ENCODE data around the gene BCAM.
"Not testable (repeated sequence)": the region's sequence is repeated elsewhere in the genome, so short reads cannot be mapped to it uniquely, and the experiment has no call there.

Gene BCAM

GRCh38 chr19:44808463-44809371 is at the start of gene BCAM:
Gene BCAM (plus strand): TSS chr19:44809103. CDS start chr19:44809125, 22 bp downstream.
- peak; percentile 90 for DNase-seq (ENCODE audit: low spot score)

GRCh38 chr19:44762038-44762437 is 46.9 kb upstream of the BCAM start:
- DNase-seq (ENCODE audit: low spot score) = peak; percentile 10

GRCh38 chr19:44765033-44765948 is 43.6 kb upstream of the BCAM start:
- DNase-seq (ENCODE audit: low spot score) = no peak

GRCh38 chr19:44765949-44766335 is 43.0 kb upstream of the BCAM start:
- no peak for DNase-seq (ENCODE audit: low spot score)

GRCh38 chr19:44767295-44768180 is 41.4 kb upstream of the BCAM start:
- DNase-seq (ENCODE audit: low spot score) = no peak

GRCh38 chr19:44770550-44771257 is 38.2 kb upstream of the BCAM start:
- peak; percentile 97 for DNase-seq (ENCODE audit: low spot score)

GRCh38 chr19:44772144-44772543 is 36.8 kb upstream of the BCAM start:
- not testable (repeated sequence) for DNase-seq (ENCODE audit: low spot score)

- no peak for DNase-seq (ENCODE audit: low spot score)
These were observed 35.9 kb upstream of the BCAM start for GRCh38 chr19:44772959-44773358.

- no peak for DNase-seq (ENCODE audit: low spot score)
These were observed 33.1 kb upstream of the BCAM start for GRCh38 chr19:44775676-44776240.

- peak; percentile 33 for DNase-seq (ENCODE audit: low spot score)
These were observed 32.4 kb upstream of the BCAM start for GRCh38 chr19:44776402-44777096.

GRCh38 chr19:44777715-44778347 is 31.1 kb upstream of the BCAM start, which contains the start of gene CBLC:
Gene CBLC (plus strand): TSS chr19:44777890. CDS start chr19:44777932, 42 bp downstream.
- DNase-seq (ENCODE audit: low spot score) = peak; percentile 34

- DNase-seq (ENCODE audit: low spot score) = no peak
These were observed 29.8 kb upstream of the BCAM start for GRCh38 chr19:44779150-44779549.

- not testable (repeated sequence) for DNase-seq (ENCODE audit: low spot score)
These were observed 27.2 kb upstream of the BCAM start for GRCh38 chr19:44781694-44782093.

GRCh38 chr19:44782729-44783128 is 26.2 kb upstream of the BCAM start:
- no peak for DNase-seq (ENCODE audit: low spot score)

GRCh38 chr19:44783545-44783944 is 25.4 kb upstream of the BCAM start:
- no peak for DNase-seq (ENCODE audit: low spot score)

- no peak for DNase-seq (ENCODE audit: low spot score)
These were observed 23.6 kb upstream of the BCAM start for GRCh38 chr19:44785271-44785670.

- DNase-seq (ENCODE audit: low spot score) = no peak
These were observed 22.9 kb upstream of the BCAM start for GRCh38 chr19:44785993-44786392.

GRCh38 chr19:44788971-44789370 is 19.9 kb upstream of the BCAM start:
- DNase-seq (ENCODE audit: low spot score) = no peak

- DNase-seq (ENCODE audit: low spot score) = no peak
These were observed 18.9 kb upstream of the BCAM start for GRCh38 chr19:44789943-44790483.

All from D341Med (cell line).